Heart left ventricle (tissue), 16 donors: ENCODE data around the gene GPN3. TPM values are rescaled to one million over a fixed set of nuclear protein-coding genes. Genes with fewer than 3 reads are reported as not detected.

Experiments
- ATAC-seq, 4 donors: fragments of 200-7000 bp; cut with Tn5 transposase; one replicate each; pipeline ENCODE4 v1.9.1; 2020 to 2022; ENCODE audit warnings: moderate library complexity in 4 of 4, mild to moderate bottlenecking in 3 of 4, moderate number of reproducible peaks in 1 of 4
- DNase-seq, 5 donors: peaks; one replicate each; pipeline ENCODE4 v3.0.0-alpha.2; 2020
- H3K27ac ChIP-seq, 12 donors: fragments of 200-600 bp; sonication (generic) in 4 of 12; one replicate each; pipeline versions ENCODE4 v1.5.0 to v1.8.0; 2016 to 2022; ENCODE audit warnings: mild to moderate bottlenecking in 2 of 12
- H3K27me3 ChIP-seq, 9 donors: fragments of 200-600 bp; sonication (generic) in 2 of 9; one replicate each; pipeline versions ENCODE4 v1.5.1 to v1.8.0; 2016 to 2022; ENCODE audit warnings: mild to moderate bottlenecking in 3 of 9
- H3K36me3 ChIP-seq, 9 donors: fragments of 200-600 bp; sonication (generic) in 2 of 9; one replicate each; pipeline versions ENCODE4 v1.5.0 to v1.8.0; 2018 to 2022; ENCODE audit warnings: mild to moderate bottlenecking in 2 of 9
- H3K4me1 ChIP-seq, 12 donors: fragments of 200-600 bp; sonication (generic) in 4 of 12; one replicate each; pipeline versions ENCODE4 v1.5.0 to v1.8.0; 2016 to 2022; ENCODE audit warnings: mild to moderate bottlenecking in 3 of 12
- H3K4me3 ChIP-seq, 12 donors: fragments of 200-600 bp; sonication (generic) in 4 of 12; one replicate each; pipeline versions ENCODE4 v1.5.0 to v1.8.0; 2017 to 2022; ENCODE audit warnings: mild to moderate bottlenecking in 9 of 12, moderate library complexity in 4 of 12
- H3K9me3 ChIP-seq, 12 donors: fragments of 200-600 bp; sonication (generic) in 4 of 12; one replicate each; pipeline versions ENCODE4 v1.5.0 to v1.8.0; 2016 to 2022; ENCODE audit warnings: mild to moderate bottlenecking in 1 of 12
- POLR2A ChIP-seq, 2 donors: fragments of 450-650 bp; IDR thresholded peaks; one replicate each; pipeline ENCODE4 v1.6.1; 2017; ENCODE audit warnings: antibody characterized with exemption in 2 of 2, mild to moderate bottlenecking in 2 of 2, moderate library complexity in 2 of 2
- WGBS, 4 donors: extraction: QIAGEN DNeasy Blood & Tissue Kit in 2 of 4; methylation state at CpG; one replicate each; pipeline versions ENCODE4 v1.1.5 to v1.1.7; 2013 to 2018; 5-methylcytosine and 5-hydroxymethylcytosine counted together
- intact Hi-C, 10 donors: fragments of 100-400 bp; cut with DNase I; formaldehyde crosslinking; loops; one replicate each; pipeline versions ENCODE4 v1.11.1 to v1.14.2; 2022
- long read RNA-seq, 3 donors: library from polyadenylated mRNA; unstranded; transcript quantifications; one replicate each; pipeline ENCODE4 v2.0.0, GENCODE V29; 2020 to 2021
- polyA plus RNA-seq, 2 donors: library from polyadenylated mRNA; stranded (reverse); fragments of 200-250 nt; gene quantifications; one replicate each; pipeline ENCODE4 v1.2.3, GENCODE V29; 2013
- total RNA-seq, 9 donors: library from RNA; depleted of rRNA in 2 of 9; stranded (reverse); fragments of >200 nt in 2 of 9; fragmentation: NEBNext Ultra II Directional in 3 of 9; extraction: Animal tissue kit (Norgen Biotek cat#: 25700) in 3 of 9; gene quantifications; one replicate each; pipeline versions ENCODE4 v1.1.0 to v1.2.4, GENCODE V29; 2016 to 2023
- TF ChIP-seq, protein P1 (sequence below), 12 donors: fragments of 200-600 bp; sonication (generic) in 4 of 12; IDR thresholded peaks; one replicate each; pipeline versions ENCODE4 v1.5.0 to v1.8.0; 2018 to 2022; ENCODE audit warnings: antibody characterized with exemption in 12 of 12, mild to moderate bottlenecking in 5 of 12
- donor health status: ischemic (EF 13 %, LVEDD 7.1; RV severe dilation, severe dysfunction).
- donor health status: healthy with polysubstance abuse.
- donor health status: DM: no; HTN: yes; CAD: no.
- donor health status: DM: no; HTN: no; CAD: no.
- donor health status: ischemic (EF 25% LVEDD 6.9; RV normal size, moderate dysfunction).
- donor health status: ischemic (EF 25% LVEDD 5.7; RV mildly dilated, moderate dysfunction).
- donor health status: healthy.
- donor health status: DM: yes; HTN: yes; CAD: no.
- donor health status: ischemic (EF 35%, LVEDD 5.7; RV mildly dilated, moderate dysfunction).
- donor health status: nonischemic (EF 11% LVEDD 7.7; RV severe dilation, severe dysfunction).
- donor health status: DM: yes; HTN: yes; CAD: no.
- donor health status: PGD.
- donor health status: ischemic (EF 29% LVEDD 5.4; RV normal size, mild dysfunction).
- donor health status: nonischemic (EF 23%, LVEDD 6.1; RV moderate dilation, normal function).

Gene GPN3
- 10 to 100 TPM; 14.5 to 37.0 (median 28.4) TPM for total RNA-seq
- 10 to 100 TPM; 16.1 to 62.2 TPM for polyA plus RNA-seq
- long read RNA-seq, donor 1, transcript GPN3-201 (8 exons, 1,468 nt): major isoform, 25 of 29 reads
- long read RNA-seq, donor 1, partial matches to known transcripts: 3 of 29 reads
- long read RNA-seq, donor 1, other reads (novel, unspliced or antisense): 1 of 29 reads
- long read RNA-seq, donor 2, transcript GPN3-201 (8 exons, 1,468 nt): major isoform, 102 of 110 reads
- long read RNA-seq, donor 2, partial matches to known transcripts: 3 of 110 reads
- long read RNA-seq, donor 2, other reads (novel, unspliced or antisense): 2 of 110 reads
- long read RNA-seq, donor 3, transcript GPN3-201 (8 exons, 1,468 nt): major isoform, 36 of 39 reads
- long read RNA-seq, donor 3, partial matches to known transcripts: 2 of 39 reads
- long read RNA-seq, donor 3, other reads (novel, unspliced or antisense): 1 of 39 reads

DNA sequence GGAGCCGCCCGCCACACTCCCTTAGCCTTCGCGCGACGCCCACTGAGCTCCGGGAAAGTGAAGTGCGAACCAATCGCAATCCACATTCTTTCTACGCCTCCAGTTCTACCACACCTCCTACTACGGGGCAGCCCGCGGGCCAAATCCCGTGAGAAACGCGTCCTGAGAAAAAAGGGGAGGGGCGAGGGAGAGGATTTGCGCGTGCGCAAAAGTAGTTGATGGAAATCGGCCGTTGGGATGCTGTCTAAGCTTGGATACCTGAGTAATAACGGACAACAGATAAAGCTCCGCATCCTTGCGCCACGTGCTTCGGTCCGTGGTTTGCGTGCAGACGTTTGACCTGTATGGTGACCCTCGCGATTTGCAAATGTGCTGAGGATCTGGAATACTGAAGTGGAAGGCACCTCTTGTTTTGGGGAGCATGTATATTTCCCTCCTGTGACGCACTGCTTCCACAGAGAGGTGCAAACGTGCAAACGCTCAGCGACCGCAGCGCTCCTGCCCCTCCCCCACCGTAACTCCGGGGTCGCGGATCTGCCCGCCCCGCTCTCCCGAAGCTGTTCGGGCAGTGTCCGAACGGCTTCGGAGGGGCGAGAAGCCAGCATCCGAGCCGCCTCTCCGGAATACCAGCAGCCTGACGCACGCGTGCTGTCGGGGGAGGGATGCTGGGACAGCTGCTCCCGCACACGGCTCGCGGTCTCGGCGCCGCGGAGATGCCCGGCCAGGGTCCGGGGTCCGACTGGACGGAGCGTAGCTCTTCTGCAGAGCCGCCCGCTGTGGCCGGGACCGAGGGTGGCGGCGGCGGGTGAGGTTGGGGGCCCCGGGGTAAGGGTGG lies at the start of gene GPN3, which contains the start of gene FAM216A:
TSS of gene GPN3 (minus strand) at position 44 of the 835 bp plus-strand sequence. CDS start 54 bp downstream, outside the sequence.
TSS of gene FAM216A (plus strand) at position 632 of the 835 bp plus-strand sequence. CDS start at position 663, 31 bp downstream.
- Histone ChIP-seq H3K9me3 (no peaks in the 10 kb centered on the region), H3K4me1 (peaks cover 0 to 30% (median 16%) of the 10 kb centered on the region in 12 donors), H3K4me3 (peak within 1 kb of the TSS; percentile 59 to 97 (median 78)), H3K27me3 (no peaks in the 10 kb centered on the region), H3K36me3 (peaks cover 0 to 20% (median 15%) of the 10 kb centered on the region in 9 donors), H3K27ac (peak within 1 kb of the TSS in 11 of 12 donors; percentile 83 to 97 (median 87))
- TF ChIP-seq, protein P1, sequence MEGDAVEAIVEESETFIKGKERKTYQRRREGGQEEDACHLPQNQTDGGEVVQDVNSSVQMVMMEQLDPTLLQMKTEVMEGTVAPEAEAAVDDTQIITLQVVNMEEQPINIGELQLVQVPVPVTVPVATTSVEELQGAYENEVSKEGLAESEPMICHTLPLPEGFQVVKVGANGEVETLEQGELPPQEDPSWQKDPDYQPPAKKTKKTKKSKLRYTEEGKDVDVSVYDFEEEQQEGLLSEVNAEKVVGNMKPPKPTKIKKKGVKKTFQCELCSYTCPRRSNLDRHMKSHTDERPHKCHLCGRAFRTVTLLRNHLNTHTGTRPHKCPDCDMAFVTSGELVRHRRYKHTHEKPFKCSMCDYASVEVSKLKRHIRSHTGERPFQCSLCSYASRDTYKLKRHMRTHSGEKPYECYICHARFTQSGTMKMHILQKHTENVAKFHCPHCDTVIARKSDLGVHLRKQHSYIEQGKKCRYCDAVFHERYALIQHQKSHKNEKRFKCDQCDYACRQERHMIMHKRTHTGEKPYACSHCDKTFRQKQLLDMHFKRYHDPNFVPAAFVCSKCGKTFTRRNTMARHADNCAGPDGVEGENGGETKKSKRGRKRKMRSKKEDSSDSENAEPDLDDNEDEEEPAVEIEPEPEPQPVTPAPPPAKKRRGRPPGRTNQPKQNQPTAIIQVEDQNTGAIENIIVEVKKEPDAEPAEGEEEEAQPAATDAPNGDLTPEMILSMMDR (IDR thresholded peaks at IDR 0.05): no peak
- peak in 1 of 2 donors; percentile 66 for TF ChIP-seq POLR2A (IDR thresholded peaks at IDR 0.05)
- ATAC-seq: peak; percentile 95 to 97 (median 96)
- 0 to 1% (median 0%) methylated on average over 23 to 78 of the region's 78 CpGs for WGBS, 4 donors
- intact Hi-C loops: loop anchor here in 6 of 10 donors (1.0 to 5.0 kb wide), 7 partner anchors 18 to 419 kb away; partner anchors contain the start of genes RAD9B (in 6 of the 6), VPS29 (in 6 of the 6) and ARPC3 (in 1 of the 6)
- DNase-seq: peak; percentile 96 to 98 (median 97)

DNA sequence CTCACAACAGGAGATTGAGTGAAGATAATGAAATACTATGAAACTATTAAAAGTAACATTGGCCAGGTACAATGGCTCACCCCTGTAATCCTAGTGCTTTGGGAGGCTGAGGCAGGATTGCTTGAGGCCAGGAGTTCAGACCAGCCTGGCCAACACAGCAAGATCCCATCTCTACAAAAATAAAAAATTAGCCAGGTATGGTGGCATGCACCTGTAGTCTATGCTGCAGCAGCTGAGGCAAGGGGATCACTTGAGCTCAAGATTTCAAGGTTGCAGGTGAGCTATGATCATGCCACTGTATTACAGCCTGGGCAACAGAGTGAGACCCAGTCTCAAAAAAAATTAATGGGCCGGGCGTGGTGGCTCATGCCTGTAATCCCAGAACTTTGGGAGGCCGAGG lies 48.9 kb upstream of the GPN3 start:
- Histone ChIP-seq H3K36me3 (no peaks in the 10 kb centered on the region), H3K27ac (no peak overlapping the region), H3K27me3 (no peaks in the 10 kb centered on the region), H3K4me3 (no peak overlapping the region), H3K4me1 (peaks cover 0 to 4% (median 0%) of the 10 kb centered on the region in 12 donors), H3K9me3 (no peaks in the 10 kb centered on the region)
- WGBS, 4 donors: 87 to 96% (median 92%) methylated on average over 3 of the region's 3 CpGs
- DNase-seq (no peak), ATAC-seq (no peak)
- TF ChIP-seq, protein P1 (IDR thresholded peaks at IDR 0.05): no peak
- no peak for TF ChIP-seq POLR2A (IDR thresholded peaks at IDR 0.05)
- intact Hi-C loops: loop anchor here in 8 of 10 donors (5.0 to 10.0 kb wide), 5 partner anchors 178 to 368 kb away; no protein-coding TSS in a partner anchor

- H3K9me3 ChIP-seq: no peaks in the 10 kb centered on the region
- H3K27ac ChIP-seq: no peak overlapping the region
- WGBS, 4 donors: 71 to 79% (median 77%) methylated on average over 1 of the region's 1 CpG
- no peaks in the 10 kb centered on the region for H3K36me3 ChIP-seq
- H3K4me3 ChIP-seq: no peak overlapping the region
- H3K4me1 ChIP-seq: peaks cover 0 to 4% (median 0%) of the 10 kb centered on the region in 12 donors
- TF ChIP-seq, protein P1 (IDR thresholded peaks at IDR 0.05): no peak
- TF ChIP-seq POLR2A (IDR thresholded peaks at IDR 0.05): no peak
- no peaks in the 10 kb centered on the region for H3K27me3 ChIP-seq
- no peak for ATAC-seq
- no peak for DNase-seq
- intact Hi-C loops: loop anchor here in 9 of 10 donors (1.0 to 10.0 kb wide), 10 partner anchors 84 to 373 kb away; no protein-coding TSS in a partner anchor
These were observed 46.3 kb upstream of the GPN3 start for GRCh38 chr12:110514363-110514762.
